OCI-LY7 (cell line): ENCODE data around the gene NUDCD3.

ENCODE experiments used
- CTCF ChIP-seq: fragments of 200-600 bp; sonication (generic); conservative IDR thresholded peaks from 2 replicates; pipeline ENCODE4 v1.5.1; 2014; ENCODE audit warnings: mild to moderate bottlenecking, antibody characterized with exemption, low read length, moderate library complexity, mixed read lengths
- EZH2phosphoT487 ChIP-seq: fragments of 200-600 bp; sonication (generic); IDR thresholded peaks from 2 replicates; pipeline ENCODE4 v1.6.1; 2018; ENCODE audit warnings: low read depth, borderline replicate concordance, mild to moderate bottlenecking, mixed run types, antibody characterized with exemption, low read length, moderate library complexity, mixed read lengths

GRCh38 chr7:44520574-44520973, 30.1 kb upstream of the NUDCD3 start:
- TF ChIP-seq CTCF (no peak), EZH2phosphoT487 (no peak)
